ENCODE results near the gene DCUN1D1. TPM values are rescaled to one million over a fixed set of nuclear protein-coding genes. Genes with fewer than 3 reads are reported as not detected.

The DCUN1D1 gene
- 38.8 and 47.0 TPM in 2 replicates for total RNA-seq

DNA sequence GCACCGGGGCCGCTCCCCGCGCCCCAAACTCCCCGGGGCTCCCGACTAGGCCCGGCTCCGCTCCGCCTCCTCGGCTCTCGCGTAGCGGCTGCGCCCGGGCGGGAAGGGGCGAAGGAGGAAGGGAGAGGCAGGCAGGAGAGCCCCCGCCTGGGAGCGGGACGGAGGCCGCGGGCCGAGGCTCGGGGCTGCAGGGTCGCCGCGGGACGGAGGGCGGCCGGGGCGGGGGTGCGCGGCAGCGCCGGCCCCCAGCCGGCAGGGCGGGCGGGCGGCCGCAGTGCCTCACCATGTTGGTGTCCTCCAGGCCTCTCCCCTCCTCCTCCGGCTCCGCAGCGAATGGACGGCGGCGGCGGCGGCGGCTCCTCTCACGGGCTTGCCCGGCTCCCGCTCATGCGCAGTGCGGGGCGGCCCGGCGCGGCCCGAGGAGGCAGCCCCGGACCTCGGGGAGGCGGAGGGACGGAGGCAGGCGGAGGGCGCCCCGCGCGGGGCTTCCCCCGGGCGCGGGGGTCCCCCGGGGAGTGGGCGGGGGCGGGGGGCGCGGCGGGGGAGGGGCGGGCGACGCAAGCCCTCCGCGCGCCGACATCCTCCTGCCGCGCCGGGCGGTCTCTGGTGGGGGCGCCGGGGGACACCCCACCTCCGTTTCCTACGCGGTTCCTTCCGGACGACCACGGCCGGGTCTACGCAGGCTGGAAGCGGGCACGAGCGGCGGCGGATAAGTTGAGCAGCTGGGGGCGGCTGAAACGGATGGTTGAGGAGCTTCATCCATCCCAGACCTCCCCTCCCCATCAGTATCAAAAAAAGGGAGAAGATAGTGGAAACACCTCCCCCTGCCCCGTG is at the start of gene DCUN1D1:
TSS of gene DCUN1D1 (minus strand) at position 335 of the 834 bp plus-strand sequence. CDS start at position 286, 49 bp downstream.

Other genes with a start within 250 kb of the DCUN1D1 start
- 78.9 and 106 TPM in 2 replicates for gene ATP11B, start 187.0 kb downstream of the DCUN1D1 start, total RNA-seq
- gene MCCC1, start 119.0 kb upstream of the DCUN1D1 start, total RNA-seq: 18.6 and 20.4 TPM in 2 replicates
- 1.2 and 2.4 TPM in 2 replicates for gene LAMP3, start 182.2 kb upstream of the DCUN1D1 start, total RNA-seq